ENCODE results near the gene WDR6.

DNA sequence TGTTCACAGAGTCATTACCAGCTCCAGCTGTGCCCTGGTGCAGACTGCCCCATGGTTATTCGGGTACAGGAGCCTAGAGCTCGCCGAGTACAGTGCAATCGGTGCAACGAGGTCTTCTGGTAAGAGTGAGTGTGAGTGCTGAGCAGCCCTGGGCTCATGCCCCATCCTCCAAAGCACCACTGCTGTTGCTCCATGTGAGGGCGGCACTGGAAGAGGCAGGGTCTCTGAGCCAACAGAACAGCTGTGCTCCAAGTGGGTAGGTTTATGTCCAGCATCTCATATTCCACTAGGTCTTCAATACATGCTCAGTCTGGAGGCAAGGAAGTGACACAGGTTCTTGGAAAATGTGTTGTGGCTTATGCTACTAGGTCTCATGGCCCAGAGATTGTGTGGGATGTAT is 36.6 kb upstream of the WDR6 start:
- TF ChIP-seq, protein P1, sequence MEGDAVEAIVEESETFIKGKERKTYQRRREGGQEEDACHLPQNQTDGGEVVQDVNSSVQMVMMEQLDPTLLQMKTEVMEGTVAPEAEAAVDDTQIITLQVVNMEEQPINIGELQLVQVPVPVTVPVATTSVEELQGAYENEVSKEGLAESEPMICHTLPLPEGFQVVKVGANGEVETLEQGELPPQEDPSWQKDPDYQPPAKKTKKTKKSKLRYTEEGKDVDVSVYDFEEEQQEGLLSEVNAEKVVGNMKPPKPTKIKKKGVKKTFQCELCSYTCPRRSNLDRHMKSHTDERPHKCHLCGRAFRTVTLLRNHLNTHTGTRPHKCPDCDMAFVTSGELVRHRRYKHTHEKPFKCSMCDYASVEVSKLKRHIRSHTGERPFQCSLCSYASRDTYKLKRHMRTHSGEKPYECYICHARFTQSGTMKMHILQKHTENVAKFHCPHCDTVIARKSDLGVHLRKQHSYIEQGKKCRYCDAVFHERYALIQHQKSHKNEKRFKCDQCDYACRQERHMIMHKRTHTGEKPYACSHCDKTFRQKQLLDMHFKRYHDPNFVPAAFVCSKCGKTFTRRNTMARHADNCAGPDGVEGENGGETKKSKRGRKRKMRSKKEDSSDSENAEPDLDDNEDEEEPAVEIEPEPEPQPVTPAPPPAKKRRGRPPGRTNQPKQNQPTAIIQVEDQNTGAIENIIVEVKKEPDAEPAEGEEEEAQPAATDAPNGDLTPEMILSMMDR (IDR thresholded peaks at IDR 0.05), result no peak
- TF ChIP-seq POLR2A (IDR thresholded peaks at IDR 0.05), result no peak

Measured in body of pancreas (tissue), 4 donors.